Tibial nerve (tissue), 4 donors: ENCODE data around the gene CYSRT1. TPM values are rescaled to one million over a fixed set of nuclear protein-coding genes. Genes with fewer than 3 reads are reported as not detected.
"Not testable (repeated sequence)": the region's sequence is repeated elsewhere in the genome, so short reads cannot be mapped to it uniquely, and the experiment has no call there.

Source experiments
- DNase-seq, 2 donors: peaks; one replicate each; pipeline ENCODE4 v3.0.0-alpha.2; 2019; ENCODE audit warnings: low spot score in 2 of 2
- H3K27ac ChIP-seq, 4 donors: fragments of 200-600 bp; sonication (generic) in 3 of 4; one replicate each; pipeline ENCODE4 v1.5.1; 2017 to 2019; ENCODE audit warnings: mild to moderate bottlenecking in 1 of 4
- H3K27me3 ChIP-seq, 2 donors: fragments of 200-600 bp; sonication (generic) in 1 of 2; one replicate each; pipeline versions ENCODE4 v1.5.1 to v1.6.0; 2017 to 2019
- H3K36me3 ChIP-seq, 3 donors: fragments of 200-600 bp; sonication (generic); one replicate each; pipeline ENCODE4 v1.5.1; 2018 to 2019
- H3K4me1 ChIP-seq, 4 donors: fragments of 200-600 bp; sonication (generic) in 3 of 4; one replicate each; pipeline ENCODE4 v1.5.1; 2017 to 2019
- H3K4me3 ChIP-seq, 4 donors: fragments of 200-600 bp; sonication (generic) in 3 of 4; one replicate each; pipeline ENCODE4 v1.5.1; 2017 to 2019; ENCODE audit warnings: mild to moderate bottlenecking in 1 of 4, moderate library complexity in 1 of 4
- H3K9me3 ChIP-seq, 4 donors: fragments of 200-600 bp; sonication (generic) in 3 of 4; one replicate each; pipeline ENCODE4 v1.5.1; 2017 to 2019
- CTCF ChIP-seq, 5 experiments: fragments of 200-600 bp in 3 of 5; fragments of 450-650 bp in 2 of 5; sonication (generic) in 3 of 5; IDR thresholded peaks; one replicate each; pipeline ENCODE4 v1.5.1; 2016 to 2019; ENCODE audit warnings: antibody characterized with exemption in 5 of 5, mild to moderate bottlenecking in 3 of 5, moderate library complexity in 2 of 5
- EP300 ChIP-seq, 2 donors: sonication (generic); formaldehyde crosslinking; IDR thresholded peaks; one replicate each; pipeline ENCODE4 v1.6.1; 2017; ENCODE audit warnings: antibody characterized with exemption in 2 of 2, mild to moderate bottlenecking in 1 of 2
- POLR2A ChIP-seq, 2 donors: fragments of 450-650 bp; IDR thresholded peaks; one replicate each; pipeline ENCODE4 v1.6.1; 2017; ENCODE audit warnings: antibody characterized with exemption in 2 of 2, mild to moderate bottlenecking in 2 of 2, moderate library complexity in 2 of 2
- WGBS, 2 donors: methylation state at CpG; one replicate each; pipeline ENCODE4 v1.1.5; 2018; 5-methylcytosine and 5-hydroxymethylcytosine counted together
- total RNA-seq, 4 donors: library from RNA; depleted of rRNA; stranded (reverse); fragments of >200 nt; gene quantifications; one replicate each; pipeline ENCODE4 v1.1.0, GENCODE V29; 2016

The CYSRT1 gene
- total RNA-seq, 4 donors from 2014 or later, result not detected

GRCh38 chr9:137256856-137257255 lies 31.9 kb downstream of the CYSRT1 start:
- H3K4me3 ChIP-seq, result no peak overlapping the region
- no peaks in the 10 kb centered on the region for H3K27me3 ChIP-seq
- H3K9me3 ChIP-seq, result no peaks in the 10 kb centered on the region
- peaks cover 0 to 35% (median 5%) of the 10 kb centered on the region in 3 donors for H3K36me3 ChIP-seq
- DNase-seq, result no peak
- H3K27ac ChIP-seq, result no peak overlapping the region
- TF ChIP-seq POLR2A (IDR thresholded peaks at IDR 0.05) (no peak), EP300 (IDR thresholded peaks at IDR 0.05) (no peak), CTCF (IDR thresholded peaks at IDR 0.05) (no peak)
- H3K4me1 ChIP-seq, result peaks cover 0 to 29% (median 22%) of the 10 kb centered on the region in 4 donors
- WGBS, 2 donors, result 90 to 94% methylated on average over 15 of the region's 15 CpGs

GRCh38 chr9:137262173-137262908 lies 37.4 kb downstream of the CYSRT1 start:
- H3K27me3 ChIP-seq, H3K9me3 ChIP-seq, DNase-seq, H3K4me1 ChIP-seq, H3K4me3 ChIP-seq, H3K27ac ChIP-seq: not testable (repeated sequence)
- peak; percentile 24 to 36 (median 28) for TF ChIP-seq CTCF (IDR thresholded peaks at IDR 0.05)
- 36 to 41% methylated on average over 15 of the region's 15 CpGs for WGBS, 2 donors
- H3K36me3 ChIP-seq, result peaks cover 0 to 72% (median 11%) of the 10 kb centered on the region in 3 donors

- H3K27ac ChIP-seq, result no peak overlapping the region
- no peak overlapping the region for H3K4me3 ChIP-seq
- WGBS, 2 donors, result 87 to 90% methylated on average over 24 of the region's 24 CpGs
- H3K9me3 ChIP-seq, result no peaks in the 10 kb centered on the region
- peaks cover 0 to 74% (median 11%) of the 10 kb centered on the region in 3 donors for H3K36me3 ChIP-seq
- peaks cover 0 to 4% (median 0%) of the 10 kb centered on the region in 4 donors for H3K4me1 ChIP-seq
- no peak for DNase-seq
- no peaks in the 10 kb centered on the region for H3K27me3 ChIP-seq
- TF ChIP-seq CTCF (IDR thresholded peaks at IDR 0.05) (no peak), EP300 (IDR thresholded peaks at IDR 0.05) (no peak), POLR2A (IDR thresholded peaks at IDR 0.05) (no peak)
Observed at GRCh38 chr9:137262909-137263285, 37.9 kb downstream of the CYSRT1 start.

- Histone ChIP-seq H3K27ac (no peak overlapping the region), H3K4me3 (no peak overlapping the region), H3K9me3 (no peaks in the 10 kb centered on the region), H3K4me1 (peaks cover 0 to 4% (median 0%) of the 10 kb centered on the region in 4 donors), H3K36me3 (peaks cover 0 to 74% (median 11%) of the 10 kb centered on the region in 3 donors), H3K27me3 (no peaks in the 10 kb centered on the region)
- TF ChIP-seq POLR2A (IDR thresholded peaks at IDR 0.05), result no peak
- TF ChIP-seq CTCF (IDR thresholded peaks at IDR 0.05), result no peak
- TF ChIP-seq EP300 (IDR thresholded peaks at IDR 0.05), result no peak
- 72 to 85% methylated on average over 10 of the region's 10 CpGs for WGBS, 2 donors
- DNase-seq, result no peak
Observed at GRCh38 chr9:137263506-137263905, 38.5 kb downstream of the CYSRT1 start.

GRCh38 chr9:137264067-137264466 lies 39.1 kb downstream of the CYSRT1 start:
- H3K4me1 ChIP-seq, result peaks cover 0 to 4% (median 2%) of the 10 kb centered on the region in 4 donors
- peaks cover 0 to 74% (median 11%) of the 10 kb centered on the region in 3 donors for H3K36me3 ChIP-seq
- H3K27ac ChIP-seq, result no peak overlapping the region
- no peaks in the 10 kb centered on the region for H3K27me3 ChIP-seq
- H3K9me3 ChIP-seq, result no peaks in the 10 kb centered on the region
- H3K4me3 ChIP-seq, result no peak overlapping the region
- 91 to 95% methylated on average over 22 of the region's 22 CpGs for WGBS, 2 donors
- DNase-seq, result no peak
- no peak for TF ChIP-seq EP300 (IDR thresholded peaks at IDR 0.05)
- TF ChIP-seq POLR2A (IDR thresholded peaks at IDR 0.05), result no peak
- no peak for TF ChIP-seq CTCF (IDR thresholded peaks at IDR 0.05)
